GM19455 (cell line): ENCODE data around the gene ASIC5.
A peak's percentile ranks its signal among the peaks of the same experiment; 100 is the strongest.
"Not testable (repeated sequence)": the region's sequence is repeated elsewhere in the genome, so short reads cannot be mapped to it uniquely, and the experiment has no call there.

Experiments used
- ATAC-seq: cut with Tn5 transposase; IDR thresholded peaks from one replicate; pipeline ENCODE4 v1.9.1; 2021; ENCODE audit not compliant: unreplicated experiment

Gene ASIC5

DNA sequence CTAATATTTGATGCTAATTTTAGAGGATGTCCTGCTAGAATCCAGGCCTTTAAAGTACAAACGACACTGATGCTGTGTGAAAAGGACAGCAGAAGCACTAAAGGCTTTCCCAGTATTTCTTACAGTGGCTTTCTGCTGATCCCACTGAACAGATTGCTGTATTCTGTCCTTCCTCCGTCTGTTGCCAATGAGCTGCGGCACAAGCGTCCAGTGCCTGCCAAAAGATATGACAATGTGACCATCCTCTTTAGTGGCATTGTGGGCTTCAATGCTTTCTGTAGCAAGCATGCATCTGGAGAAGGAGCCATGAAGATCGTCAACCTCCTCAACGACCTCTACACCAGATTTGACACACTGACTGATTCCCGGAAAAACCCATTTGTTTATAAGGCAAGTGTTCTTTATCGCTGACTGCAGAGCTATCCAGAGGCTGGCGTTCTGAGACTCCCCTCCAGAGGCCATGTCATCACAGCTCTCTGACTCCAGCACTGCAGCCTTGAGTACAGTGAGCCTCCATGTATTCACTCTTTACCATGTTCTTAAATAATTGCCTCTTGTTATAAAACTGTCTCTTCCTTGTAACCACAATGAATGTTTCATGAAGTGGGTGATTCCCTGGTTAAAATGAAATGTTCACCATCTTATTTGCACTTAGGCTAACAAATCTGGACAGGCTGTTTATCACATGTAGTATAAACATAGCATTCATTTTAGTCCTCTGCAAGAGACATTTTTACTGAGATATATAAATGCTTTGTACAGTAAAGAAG, 63.7 kb downstream of the ASIC5 start:
- no peak for ATAC-seq

GRCh38 chr4:155800685-155801343, 65.3 kb downstream of the ASIC5 start:
- no peak for ATAC-seq

DNA sequence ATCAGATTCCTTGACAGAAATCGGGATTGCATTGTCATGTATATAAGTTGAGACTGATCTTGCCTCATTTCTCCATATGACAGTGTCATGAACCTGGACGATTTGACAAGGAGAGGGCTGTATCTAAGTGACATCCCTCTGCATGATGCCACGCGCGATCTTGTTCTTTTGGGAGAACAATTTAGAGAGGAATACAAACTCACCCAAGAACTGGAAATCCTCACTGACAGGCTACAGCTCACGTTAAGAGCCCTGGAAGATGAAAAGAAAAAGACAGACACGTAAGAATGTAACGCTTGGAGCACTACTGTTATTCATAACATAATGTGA, 66.3 kb downstream of the ASIC5 start:
- no peak for ATAC-seq

DNA sequence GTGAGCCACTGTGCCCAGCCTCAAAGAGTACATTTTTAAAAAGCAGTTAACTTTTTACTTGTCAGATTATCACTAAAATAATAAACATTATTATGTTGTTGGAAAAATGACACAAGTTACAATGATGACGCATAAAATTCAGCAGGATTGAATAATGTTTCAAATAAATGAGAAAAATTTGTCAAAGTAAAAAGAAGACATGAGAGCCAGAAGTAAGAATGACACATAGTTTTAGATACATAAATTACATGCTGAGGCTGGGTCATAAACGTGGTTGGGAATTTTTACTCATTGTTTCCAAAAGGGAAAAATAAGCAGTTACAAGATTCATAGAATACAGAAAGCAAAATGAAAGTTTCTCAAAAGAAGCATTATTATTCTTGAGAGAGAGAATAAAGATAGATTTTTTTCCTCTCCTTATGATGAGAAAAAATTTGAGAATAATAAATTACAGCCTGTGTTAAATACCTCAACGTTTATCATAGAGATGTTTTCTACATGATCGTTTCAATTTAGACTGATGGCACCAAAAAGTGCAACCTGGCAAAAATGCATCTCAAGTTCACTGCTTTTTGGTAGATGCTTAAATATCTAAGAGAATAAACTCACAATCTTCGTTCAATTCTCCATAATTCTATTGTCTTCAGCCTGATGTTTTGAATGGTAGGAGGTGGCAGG, 66.8 kb downstream of the ASIC5 start:
- ATAC-seq: no peak

GRCh38 chr4:155797581-155797980, 68.5 kb downstream of the ASIC5 start:
- not testable (repeated sequence) for ATAC-seq

DNA sequence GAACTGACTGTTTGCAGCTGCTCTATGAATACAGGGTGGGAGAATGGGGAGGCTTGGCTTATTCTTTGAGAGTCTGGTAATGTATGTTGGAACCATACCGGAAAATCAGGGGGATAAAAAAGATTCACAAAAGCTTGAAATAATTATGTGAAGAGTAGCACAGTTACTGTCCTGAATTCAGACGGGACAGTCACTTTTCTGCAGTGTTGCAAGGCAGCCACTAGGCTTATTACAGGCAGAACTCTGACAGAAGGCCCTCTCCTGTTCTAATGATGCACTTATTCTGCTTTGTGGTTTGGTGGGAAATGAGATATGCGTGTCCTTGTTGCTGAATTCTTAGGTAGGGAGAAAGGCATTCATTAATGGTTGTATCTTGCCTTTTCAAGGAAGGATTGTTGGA, 70.1 kb downstream of the ASIC5 start:
- peak; percentile 76 for ATAC-seq

GRCh38 chr4:155794589-155795236, 71.4 kb downstream of the ASIC5 start:
- ATAC-seq: no peak

DNA sequence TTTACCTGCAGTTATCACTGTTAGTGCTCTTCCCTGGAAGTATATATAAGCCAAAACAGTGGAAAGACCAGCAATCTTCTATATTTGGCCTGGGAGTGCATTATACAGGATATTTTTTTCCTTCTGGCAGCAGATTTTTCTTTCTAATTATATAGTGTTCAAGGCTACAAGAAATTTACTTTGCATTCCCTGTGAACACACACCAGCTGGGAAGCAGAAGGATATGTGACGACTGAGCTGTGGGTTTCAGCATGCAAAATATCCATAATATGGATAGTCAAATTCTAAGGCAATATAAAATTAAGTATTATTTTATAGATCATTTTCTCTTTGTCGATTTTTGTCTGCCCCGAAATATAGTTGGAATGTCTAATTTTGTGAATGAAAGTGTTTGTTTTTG, 76.1 kb downstream of the ASIC5 start:
- ATAC-seq: no peak

DNA sequence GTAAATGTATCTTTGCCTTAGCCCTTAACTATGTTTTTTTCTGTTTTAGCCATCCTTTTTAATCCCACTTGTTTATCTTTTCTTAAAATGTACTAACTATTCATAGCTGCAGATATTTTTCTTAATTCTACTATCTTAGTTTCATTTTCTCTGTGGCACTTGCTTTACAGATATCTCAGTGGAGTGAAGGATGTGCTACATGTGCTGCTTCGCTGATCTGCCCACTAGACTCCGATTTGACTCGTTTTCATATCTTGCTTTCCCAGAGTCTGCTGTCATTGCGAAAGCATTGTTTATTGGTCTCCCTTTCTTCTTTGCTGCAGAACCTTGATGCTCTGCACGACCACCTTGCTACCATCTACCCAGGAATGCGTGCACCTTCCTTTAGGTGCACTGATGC, 76.7 kb downstream of the ASIC5 start:
- no peak for ATAC-seq

GRCh38 chr4:155787113-155787710, 78.9 kb downstream of the ASIC5 start:
- ATAC-seq: peak; percentile 95

- ATAC-seq: no peak
Observed at GRCh38 chr4:155785828-155786227, 80.2 kb downstream of the ASIC5 start.

DNA sequence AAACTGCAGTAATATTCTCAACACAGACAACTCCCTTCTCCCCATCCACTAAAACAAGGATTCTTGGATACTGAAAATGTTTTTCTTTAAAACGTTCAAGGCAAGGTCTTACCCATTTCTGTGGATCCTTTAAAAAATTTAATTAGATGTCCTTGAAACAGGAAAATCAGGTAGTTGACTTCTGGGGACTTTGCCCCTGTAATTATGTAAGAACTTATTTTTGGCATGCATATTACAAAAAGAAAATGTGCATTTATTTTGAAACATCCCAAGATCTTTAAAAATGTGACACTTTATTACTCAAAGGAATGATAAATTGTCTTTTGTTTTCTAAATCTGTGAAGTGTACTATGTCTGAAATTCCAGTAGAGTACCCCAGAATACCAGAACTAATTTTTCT, 81.4 kb downstream of the ASIC5 start:
- ATAC-seq: no peak

DNA sequence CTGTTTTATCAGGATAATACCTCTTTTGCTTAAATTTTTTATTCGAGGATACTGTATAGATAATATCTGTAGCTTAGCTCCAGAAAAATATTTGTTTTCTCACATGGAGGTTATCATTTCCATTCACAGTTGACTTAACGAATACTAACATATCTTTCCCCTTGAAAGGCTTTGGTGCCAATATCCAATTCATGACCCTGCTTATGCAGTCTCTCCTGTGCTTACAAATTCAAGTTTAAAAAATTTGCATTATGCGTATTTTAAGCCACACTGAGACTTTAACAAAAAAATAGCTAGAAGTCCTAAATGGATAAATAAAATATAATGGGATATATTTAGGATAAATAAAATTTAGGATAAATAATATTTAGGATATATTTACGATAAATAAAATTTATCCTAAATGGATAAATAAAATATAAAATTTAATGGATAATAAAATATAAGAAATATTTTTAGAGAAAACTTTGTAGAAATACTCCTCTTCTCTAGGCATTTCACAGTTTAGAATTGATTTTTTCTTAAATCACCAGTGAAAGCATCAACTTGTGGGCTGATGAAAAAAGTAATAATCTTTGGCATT, 84.7 kb downstream of the ASIC5 start:
- no peak for ATAC-seq

- no peak for ATAC-seq
Observed at GRCh38 chr4:155780775-155781174, 85.3 kb downstream of the ASIC5 start.
